GM18511 (cell line): Measurements from ENCODE around the gene COX7C.
"Not testable (repeated sequence)": the region's sequence is repeated elsewhere in the genome, so short reads cannot be mapped to it uniquely, and the experiment has no call there.

ENCODE experiments used
- ATAC-seq: cut with Tn5 transposase; IDR thresholded peaks from one replicate; pipeline ENCODE4 v1.9.1; 2021; ENCODE audit warnings: mild to moderate bottlenecking, moderate library complexity; ENCODE audit not compliant: unreplicated experiment

Gene COX7C

GRCh38 chr5:86617756-86618576 is at the start of gene COX7C:
TSS of gene COX7C (plus strand) at chr5:86617941. CDS start at chr5:86618056, 115 bp downstream.
- ATAC-seq: peak; percentile 99

GRCh38 chr5:86569522-86570426 is 48.0 kb upstream of the COX7C start:
- ATAC-seq: not testable (repeated sequence)

GRCh38 chr5:86570427-86571083 is 47.2 kb upstream of the COX7C start:
- no peak for ATAC-seq

GRCh38 chr5:86571109-86571508 is 46.6 kb upstream of the COX7C start:
- not testable (repeated sequence) for ATAC-seq

- no peak for ATAC-seq
Measured at GRCh38 chr5:86572825-86573517, 44.8 kb upstream of the COX7C start.

GRCh38 chr5:86579502-86579901 is 38.2 kb upstream of the COX7C start:
- ATAC-seq: no peak

GRCh38 chr5:86596476-86596875 is 21.3 kb upstream of the COX7C start:
- ATAC-seq: no peak

GRCh38 chr5:86605881-86606280 is 11.9 kb upstream of the COX7C start:
- ATAC-seq: no peak

GRCh38 chr5:86613455-86613854 is 4.3 kb upstream of the COX7C start:
- no peak for ATAC-seq

- peak; percentile 1 for ATAC-seq
Measured at GRCh38 chr5:86617309-86617755, 409 bp upstream of the COX7C start.

- ATAC-seq: no peak
Measured at GRCh38 chr5:86623785-86624483, 6.2 kb downstream of the COX7C start.

- ATAC-seq: peak; percentile 49
Measured at GRCh38 chr5:86625148-86625547, 7.4 kb downstream of the COX7C start.

- ATAC-seq: no peak
Measured at GRCh38 chr5:86626149-86626548, 8.4 kb downstream of the COX7C start.

- no peak for ATAC-seq
Measured at GRCh38 chr5:86631165-86631564, 13.4 kb downstream of the COX7C start.

- ATAC-seq: no peak
Measured at GRCh38 chr5:86640998-86641397, 23.3 kb downstream of the COX7C start.

GRCh38 chr5:86644843-86645242 is 27.1 kb downstream of the COX7C start:
- ATAC-seq: no peak

- ATAC-seq: no peak
Measured at GRCh38 chr5:86645885-86646284, 28.1 kb downstream of the COX7C start.

GRCh38 chr5:86646671-86647070 is 28.9 kb downstream of the COX7C start:
- ATAC-seq: no peak

- ATAC-seq: no peak
Measured at GRCh38 chr5:86649832-86650505, 32.2 kb downstream of the COX7C start.
